Activated T-cell treated with anti-CD3 and anti-CD28 coated beads, Interleukin-2, amount 50 U/mL, for 4 hours (primary cell): ENCODE measurements around the gene KIAA0753. TPM values are rescaled to one million over a fixed set of nuclear protein-coding genes. Genes with fewer than 3 reads are reported as not detected.

Experiments
- ATAC-seq, 2 donors: fragments of 200-7000 bp; cut with Tn5 transposase; one replicate each; pipeline ENCODE4 v1.10.0; 2021
- DNase-seq: peaks from one replicate; pipeline ENCODE4 v3.0.0-alpha.2; 2020
- H3K27me3 Mint-ChIP-seq: one replicate; pipeline ENCODE4 v1.8.0; 2021; ENCODE audit warnings: low read depth, mixed read lengths
- H3K36me3 Mint-ChIP-seq: one replicate; pipeline ENCODE4 v1.8.0; 2022; ENCODE audit warnings: mixed read lengths; ENCODE audit not compliant: insufficient read depth
- H3K4me1 Mint-ChIP-seq: one replicate; pipeline ENCODE4 v1.8.0; 2021; ENCODE audit warnings: low read depth, mixed read lengths
- H3K4me3 Mint-ChIP-seq: one replicate; pipeline ENCODE4 v1.8.0; 2021; ENCODE audit warnings: mild to moderate bottlenecking, moderate library complexity, mixed read lengths
- H3K9me3 Mint-ChIP-seq: one replicate; pipeline ENCODE4 v1.8.0; 2021; ENCODE audit warnings: mixed read lengths
- total RNA-seq, 3 donors: library from RNA; stranded (reverse); gene quantifications; one replicate each; pipeline ENCODE4 v1.2.1, GENCODE V29; 2021

KIAA0753 gene
- total RNA-seq, 3 donors from 2014 or later = 16.9 to 19.2 (median 17.1) TPM

- DNase-seq (no peak), ATAC-seq (no peak)
- H3K4me3 Mint-ChIP-seq = no peak overlapping the region
- peaks cover 11% of the 10 kb centered on the region for H3K4me1 Mint-ChIP-seq
- H3K36me3 Mint-ChIP-seq = no peaks in the 10 kb centered on the region
- H3K27me3 Mint-ChIP-seq = peaks cover 4% of the 10 kb centered on the region
- no peaks in the 10 kb centered on the region for H3K9me3 Mint-ChIP-seq
These were observed 69.6 kb downstream of the KIAA0753 start for GRCh38 chr17:6570731-6571451.

- Mint-ChIP-seq H3K9me3 (no peaks in the 10 kb centered on the region), H3K4me1 (no peaks in the 10 kb centered on the region), H3K4me3 (no peak overlapping the region), H3K27me3 (peaks cover 9% of the 10 kb centered on the region), H3K36me3 (no peaks in the 10 kb centered on the region)
- DNase-seq = no peak
- ATAC-seq = no peak
These were observed 70.9 kb downstream of the KIAA0753 start for GRCh38 chr17:6569370-6570285.

GRCh38 chr17:6568184-6568758, 72.2 kb downstream of the KIAA0753 start:
- Mint-ChIP-seq H3K4me1 (no peaks in the 10 kb centered on the region), H3K36me3 (peaks cover 2% of the 10 kb centered on the region), H3K4me3 (no peak overlapping the region), H3K9me3 (no peaks in the 10 kb centered on the region), H3K27me3 (peaks cover 18% of the 10 kb centered on the region)
- ATAC-seq (no peak), DNase-seq (no peak)

- Mint-ChIP-seq H3K36me3 (peaks cover 4% of the 10 kb centered on the region), H3K4me1 (no peaks in the 10 kb centered on the region), H3K27me3 (peaks cover 23% of the 10 kb centered on the region), H3K4me3 (no peak overlapping the region), H3K9me3 (no peaks in the 10 kb centered on the region)
- no peak for DNase-seq
- ATAC-seq = no peak
These were observed 72.9 kb downstream of the KIAA0753 start for GRCh38 chr17:6567528-6568183.

GRCh38 chr17:6561446-6561845, 79.1 kb downstream of the KIAA0753 start:
- Mint-ChIP-seq H3K36me3 (peaks cover 4% of the 10 kb centered on the region), H3K4me1 (peaks cover 2% of the 10 kb centered on the region), H3K9me3 (no peaks in the 10 kb centered on the region), H3K4me3 (no peak overlapping the region), H3K27me3 (peaks cover 48% of the 10 kb centered on the region)
- ATAC-seq = no peak
- no peak for DNase-seq

- Mint-ChIP-seq H3K27me3 (peaks cover 43% of the 10 kb centered on the region), H3K4me3 (no peak overlapping the region), H3K9me3 (no peaks in the 10 kb centered on the region), H3K4me1 (peaks cover 3% of the 10 kb centered on the region), H3K36me3 (peaks cover 4% of the 10 kb centered on the region)
- no peak for DNase-seq
- no peak for ATAC-seq
These were observed 80.0 kb downstream of the KIAA0753 start for GRCh38 chr17:6560496-6560895.

GRCh38 chr17:6559753-6560215, 80.7 kb downstream of the KIAA0753 start:
- Mint-ChIP-seq H3K4me1 (peaks cover 9% of the 10 kb centered on the region), H3K4me3 (no peak overlapping the region), H3K36me3 (peaks cover 4% of the 10 kb centered on the region), H3K27me3 (peaks cover 47% of the 10 kb centered on the region), H3K9me3 (no peaks in the 10 kb centered on the region)
- ATAC-seq = no peak
- DNase-seq = no peak

- H3K9me3 Mint-ChIP-seq = no peaks in the 10 kb centered on the region
- H3K4me3 Mint-ChIP-seq = no peak overlapping the region
- H3K27me3 Mint-ChIP-seq = peaks cover 49% of the 10 kb centered on the region
- peaks cover 4% of the 10 kb centered on the region for H3K36me3 Mint-ChIP-seq
- ATAC-seq = no peak
- H3K4me1 Mint-ChIP-seq = peaks cover 11% of the 10 kb centered on the region
- DNase-seq = no peak
These were observed 81.4 kb downstream of the KIAA0753 start for GRCh38 chr17:6558932-6559752.

- Mint-ChIP-seq H3K9me3 (no peaks in the 10 kb centered on the region), H3K27me3 (peaks cover 52% of the 10 kb centered on the region), H3K4me1 (peaks cover 11% of the 10 kb centered on the region), H3K4me3 (no peak overlapping the region), H3K36me3 (peaks cover 2% of the 10 kb centered on the region)
- DNase-seq (no peak), ATAC-seq (no peak)
These were observed 82.2 kb downstream of the KIAA0753 start for GRCh38 chr17:6558276-6558675.

- no peak for DNase-seq
- H3K4me3 Mint-ChIP-seq = no peak overlapping the region
- peaks cover 11% of the 10 kb centered on the region for H3K4me1 Mint-ChIP-seq
- no peak for ATAC-seq
- peaks cover 45% of the 10 kb centered on the region for H3K27me3 Mint-ChIP-seq
- H3K36me3 Mint-ChIP-seq = no peaks in the 10 kb centered on the region
- no peaks in the 10 kb centered on the region for H3K9me3 Mint-ChIP-seq
These were observed 83.5 kb downstream of the KIAA0753 start for GRCh38 chr17:6557040-6557438.

GRCh38 chr17:6556121-6557039, 84.1 kb downstream of the KIAA0753 start, which contains the start of gene PITPNM3:
PITPNM3 (minus strand) TSS chr17:6556555; CDS start chr17:6556406, 149 bp downstream.
- H3K27me3 Mint-ChIP-seq = peaks cover 42% of the 10 kb centered on the region

GRCh38 chr17:6555331-6556120, 85.0 kb downstream of the KIAA0753 start:
- ATAC-seq (peak; percentile 72 to 76), DNase-seq (no peak)
- peaks cover 42% of the 10 kb centered on the region for H3K27me3 Mint-ChIP-seq
- H3K4me1 Mint-ChIP-seq = peaks cover 11% of the 10 kb centered on the region
- no peaks in the 10 kb centered on the region for H3K9me3 Mint-ChIP-seq
- H3K36me3 Mint-ChIP-seq = no peaks in the 10 kb centered on the region
- H3K4me3 Mint-ChIP-seq = peak overlapping the region; percentile 68

More at GRCh38 chr17:6556121-6557039, 84.1 kb downstream of the KIAA0753 start, which contains the start of gene PITPNM3:
- ATAC-seq (peak; percentile 35 to 36), DNase-seq (no peak)
- Mint-ChIP-seq H3K4me3 (peak within 1 kb of the TSS; percentile 68), H3K9me3 (no peaks in the 10 kb centered on the region), H3K36me3 (no peaks in the 10 kb centered on the region), H3K4me1 (peaks cover 11% of the 10 kb centered on the region)
